ENCODE results near the gene SPEM3.

SPEM3 gene

DNA sequence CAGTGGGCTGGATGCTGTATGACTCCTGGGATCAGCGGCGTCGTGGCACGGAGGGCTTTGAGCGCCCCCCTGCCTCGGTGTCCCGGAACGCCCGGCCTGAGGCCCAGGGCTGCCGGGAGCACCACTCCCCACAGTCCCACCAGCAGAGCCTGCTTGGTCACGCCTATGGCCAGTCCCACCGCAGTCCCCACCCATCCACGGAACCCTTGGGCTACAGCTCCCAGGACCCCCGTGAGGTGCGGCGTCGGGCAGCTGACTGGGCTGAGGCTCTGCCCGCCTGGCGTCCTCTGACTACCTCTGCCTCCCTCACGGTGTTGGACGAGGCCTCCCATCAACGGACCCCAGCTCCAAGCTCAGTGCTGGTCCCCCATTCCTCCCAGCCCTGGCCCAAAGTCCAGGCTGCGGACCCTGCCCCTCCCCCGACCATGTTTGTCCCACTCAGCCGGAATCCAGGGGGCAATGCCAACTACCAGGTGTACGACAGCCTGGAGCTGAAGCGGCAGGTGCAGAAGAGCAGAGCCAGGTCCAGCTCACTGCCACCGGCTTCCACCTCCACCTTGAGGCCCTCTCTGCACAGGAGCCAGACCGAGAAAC, 1.7 kb upstream of the SPEM3 start:
- no peak overlapping the region for H3K4me3 ChIP-seq (ENCODE audit: low read length)
- H3K36me3 ChIP-seq (ENCODE audit: insufficient read depth, low read length) = no peaks in the 10 kb centered on the region
- no peaks in the 10 kb centered on the region for H3K9me3 ChIP-seq (replicated peaks; ENCODE audit: low read length)
- H3K27me3 ChIP-seq (ENCODE audit: control insufficient read depth, insufficient read depth, low read length) = peaks cover 6% of the 10 kb centered on the region
- no peaks in the 10 kb centered on the region for H3K4me1 ChIP-seq (ENCODE audit: control insufficient read depth, insufficient read depth, low read length)
- no peak overlapping the region for H3K9ac ChIP-seq (ENCODE audit: low read depth, low read length)
- H3K4me2 ChIP-seq (ENCODE audit: low read length) = no peak overlapping the region

DNA sequence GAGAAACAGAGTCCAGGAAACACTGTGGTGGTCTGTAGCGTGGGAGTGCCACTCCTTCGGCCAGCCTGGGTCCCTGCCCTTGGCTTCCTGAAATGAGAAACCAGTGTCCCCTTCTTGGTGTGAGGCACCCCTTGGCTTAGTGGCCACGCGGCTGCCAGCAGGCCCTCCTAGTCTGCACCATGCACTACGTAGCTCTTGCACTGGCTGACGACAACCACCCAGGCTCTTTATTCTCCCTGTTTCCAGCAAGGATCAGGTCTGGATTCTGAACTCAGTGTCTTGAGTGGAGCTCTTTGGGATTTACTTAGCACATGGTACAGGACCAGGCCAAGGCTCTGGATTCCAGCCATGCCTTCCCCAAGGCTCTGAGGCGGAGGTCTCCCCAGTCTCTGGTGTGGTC, 1.1 kb upstream of the SPEM3 start:
- H3K4me2 ChIP-seq (ENCODE audit: low read length) = no peak overlapping the region
- H3K27me3 ChIP-seq (ENCODE audit: control insufficient read depth, insufficient read depth, low read length) = peaks cover 6% of the 10 kb centered on the region
- H3K36me3 ChIP-seq (ENCODE audit: insufficient read depth, low read length) = no peaks in the 10 kb centered on the region
- H3K4me3 ChIP-seq (ENCODE audit: low read length) = no peak overlapping the region
- H3K9ac ChIP-seq (ENCODE audit: low read depth, low read length) = no peak overlapping the region
- no peaks in the 10 kb centered on the region for H3K9me3 ChIP-seq (replicated peaks; ENCODE audit: low read length)
- H3K4me1 ChIP-seq (ENCODE audit: control insufficient read depth, insufficient read depth, low read length) = no peaks in the 10 kb centered on the region

DNA sequence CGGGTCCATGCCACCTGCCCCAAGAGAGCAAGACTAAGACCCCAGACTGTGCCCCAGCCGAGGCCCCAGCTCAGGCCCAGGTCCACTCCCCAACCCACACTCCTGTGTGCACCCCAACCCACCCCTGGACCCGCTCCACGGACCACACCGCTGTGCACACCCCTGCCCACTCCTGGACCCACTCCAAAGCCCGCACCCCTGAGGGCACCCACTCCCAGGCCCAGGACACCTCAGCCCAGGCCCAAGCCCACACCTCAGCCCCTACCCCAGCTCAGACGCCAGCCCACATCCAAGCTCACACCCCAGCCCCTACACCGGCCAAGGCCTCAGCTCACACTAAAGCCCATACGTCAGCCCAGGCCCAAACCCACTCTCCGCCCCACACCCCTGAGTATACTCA, 1.1 kb downstream of the SPEM3 start:
- Histone ChIP-seq H3K4me1 (ENCODE audit: control insufficient read depth, insufficient read depth, low read length) (no peaks in the 10 kb centered on the region), H3K36me3 (ENCODE audit: insufficient read depth, low read length) (no peaks in the 10 kb centered on the region), H3K9ac (ENCODE audit: low read depth, low read length) (no peak overlapping the region), H3K9me3 (replicated peaks; ENCODE audit: low read length) (no peaks in the 10 kb centered on the region), H3K4me3 (ENCODE audit: low read length) (no peak overlapping the region), H3K27me3 (ENCODE audit: control insufficient read depth, insufficient read depth, low read length) (peaks cover 6% of the 10 kb centered on the region), H3K4me2 (ENCODE audit: low read length) (no peak overlapping the region)

DNA sequence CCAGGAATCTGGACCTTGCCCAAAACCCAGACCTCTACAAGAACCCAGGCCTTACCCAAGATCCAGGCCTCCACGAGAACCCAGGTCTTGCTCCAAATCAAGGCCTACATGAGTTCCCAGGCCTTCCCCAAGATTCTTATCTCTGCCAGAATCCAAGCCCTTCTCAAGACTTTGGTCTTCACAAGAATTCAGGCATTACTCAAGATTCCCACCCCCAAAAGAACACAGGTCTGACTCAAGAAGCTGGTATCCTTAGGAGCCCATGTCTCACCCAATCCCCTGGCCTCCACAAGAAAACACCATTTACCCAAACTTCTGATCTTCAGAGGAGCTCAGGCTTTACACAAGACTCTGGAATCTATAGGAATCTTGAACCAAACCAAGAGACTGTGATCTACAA, 2.6 kb downstream of the SPEM3 start:
- H3K4me3 ChIP-seq (ENCODE audit: low read length) = no peak overlapping the region

DNA sequence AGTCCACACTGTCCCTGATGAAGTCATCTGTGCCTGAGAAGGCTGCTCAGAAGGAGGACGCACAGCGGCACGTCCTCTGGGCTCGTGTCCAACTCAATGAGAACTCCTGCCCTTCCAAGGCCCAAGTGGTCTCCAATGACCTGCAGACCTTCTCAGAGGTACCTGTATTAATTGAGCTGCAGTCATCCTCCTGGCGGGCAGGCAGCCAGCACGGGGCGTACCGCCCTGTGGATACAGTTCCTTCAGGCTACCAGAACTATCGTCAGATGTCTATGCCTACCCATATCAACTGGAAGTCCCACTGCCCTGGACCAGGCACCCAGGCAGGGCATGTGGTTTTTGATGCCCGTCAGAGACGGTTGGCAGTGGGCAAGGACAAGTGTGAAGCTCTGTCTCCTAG, 3.6 kb downstream of the SPEM3 start:
- Histone ChIP-seq H3K36me3 (ENCODE audit: insufficient read depth, low read length) (no peaks in the 10 kb centered on the region), H3K9me3 (replicated peaks; ENCODE audit: low read length) (no peaks in the 10 kb centered on the region), H3K9ac (ENCODE audit: low read depth, low read length) (no peak overlapping the region), H3K4me3 (ENCODE audit: low read length) (no peak overlapping the region), H3K27me3 (ENCODE audit: control insufficient read depth, insufficient read depth, low read length) (no peaks in the 10 kb centered on the region), H3K4me1 (ENCODE audit: control insufficient read depth, insufficient read depth, low read length) (peaks cover 14% of the 10 kb centered on the region), H3K4me2 (ENCODE audit: low read length) (no peak overlapping the region)

More for the DNA sequence above, 2.6 kb downstream of the SPEM3 start:
- Histone ChIP-seq H3K4me2 (ENCODE audit: low read length) (no peak overlapping the region), H3K27me3 (ENCODE audit: control insufficient read depth, insufficient read depth, low read length) (no peaks in the 10 kb centered on the region), H3K4me1 (ENCODE audit: control insufficient read depth, insufficient read depth, low read length) (peaks cover 7% of the 10 kb centered on the region), H3K9me3 (replicated peaks; ENCODE audit: low read length) (no peaks in the 10 kb centered on the region), H3K9ac (ENCODE audit: low read depth, low read length) (no peak overlapping the region), H3K36me3 (ENCODE audit: insufficient read depth, low read length) (no peaks in the 10 kb centered on the region)

DNA sequence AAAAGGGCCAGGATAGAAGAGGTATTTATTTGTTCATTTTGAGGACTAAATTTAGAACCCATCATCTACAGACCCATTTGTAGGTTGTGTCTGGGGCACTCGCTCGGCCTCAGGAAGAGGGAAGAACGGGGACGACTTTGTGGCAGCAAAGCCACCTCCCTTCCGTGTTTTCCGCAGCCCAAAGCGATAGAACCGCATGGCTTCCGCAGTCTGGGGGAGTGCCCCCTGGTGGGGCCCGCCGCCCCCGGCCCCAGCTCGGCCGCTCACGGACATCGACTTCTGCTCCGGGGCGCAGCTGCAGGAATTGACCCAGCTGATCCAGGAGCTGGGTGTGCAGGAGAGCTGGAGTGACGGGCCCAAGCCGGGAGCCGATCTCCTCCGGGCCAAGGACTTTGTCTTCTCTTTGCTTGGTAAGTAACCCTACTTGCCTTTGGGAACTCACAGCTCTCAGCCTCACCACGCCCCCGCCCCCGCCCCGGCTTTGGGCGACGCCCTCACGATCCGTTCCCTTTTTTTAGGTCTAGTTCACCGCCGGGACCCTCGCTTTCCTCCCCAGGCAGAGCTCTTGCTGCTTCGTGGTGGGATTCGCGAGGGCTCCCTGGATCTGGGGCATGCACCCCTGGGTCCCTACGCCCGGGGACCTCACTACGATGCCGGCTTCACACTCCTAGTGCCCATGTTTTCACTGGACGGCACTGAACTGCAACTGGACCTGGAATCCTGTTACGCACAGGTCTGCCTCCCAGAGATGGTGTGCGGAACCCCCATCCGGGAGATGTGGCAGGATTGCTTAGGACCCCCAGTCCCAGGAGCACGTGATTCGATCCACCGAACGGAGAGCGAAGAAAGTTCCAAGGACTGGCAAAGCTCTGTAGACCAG, 7.3 kb downstream of the SPEM3 start:
- H3K36me3 ChIP-seq (ENCODE audit: insufficient read depth, low read length) = no peaks in the 10 kb centered on the region
- H3K4me1 ChIP-seq (ENCODE audit: control insufficient read depth, insufficient read depth, low read length) = peaks cover 37% of the 10 kb centered on the region

DNA sequence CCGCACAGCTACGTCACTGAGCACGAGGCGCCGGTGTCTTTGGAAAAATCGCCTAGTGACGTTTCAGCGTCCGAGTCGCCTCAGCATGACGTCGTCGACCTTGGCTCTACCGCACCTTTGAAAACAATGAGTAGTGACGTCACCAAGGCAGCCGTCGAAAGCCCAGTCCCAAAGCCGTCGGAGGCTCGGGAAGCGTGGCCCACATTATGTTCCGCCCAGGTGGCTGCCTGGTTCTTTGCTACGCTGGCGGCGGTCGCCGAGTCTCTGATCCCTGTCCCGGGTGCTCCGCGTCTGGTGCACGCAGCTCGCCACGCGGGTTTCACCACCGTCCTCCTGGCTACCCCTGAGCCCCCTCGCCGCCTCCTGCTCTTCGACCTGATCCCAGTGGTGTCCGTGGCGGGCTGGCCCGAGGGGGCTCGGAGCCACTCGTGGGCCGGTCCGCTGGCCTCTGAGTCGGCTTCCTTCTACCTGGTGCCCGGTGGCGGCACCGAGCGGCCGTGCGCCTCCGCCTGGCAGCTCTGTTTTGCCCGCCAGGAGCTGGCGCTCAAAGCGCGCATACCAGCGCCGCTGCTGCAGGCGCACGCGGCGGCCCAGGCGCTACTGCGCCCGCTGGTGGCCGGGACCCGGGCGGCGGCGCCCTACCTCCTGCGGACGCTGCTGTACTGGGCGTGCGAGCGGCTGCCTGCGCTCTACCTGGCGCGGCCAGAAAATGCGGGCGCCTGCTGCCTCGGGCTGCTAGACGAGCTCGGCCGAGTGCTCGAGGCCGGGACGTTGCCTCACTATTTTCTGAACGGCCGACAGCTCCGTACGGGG, 8.1 kb downstream of the SPEM3 start:
- Histone ChIP-seq H3K4me2 (ENCODE audit: low read length) (peak overlapping the region; percentile 90), H3K9ac (ENCODE audit: low read depth, low read length) (no peak overlapping the region), H3K4me3 (ENCODE audit: low read length) (peak overlapping the region; percentile 59), H3K27me3 (ENCODE audit: control insufficient read depth, insufficient read depth, low read length) (peaks cover 9% of the 10 kb centered on the region), H3K4me1 (ENCODE audit: control insufficient read depth, insufficient read depth, low read length) (peaks cover 41% of the 10 kb centered on the region), H3K36me3 (ENCODE audit: insufficient read depth, low read length) (no peaks in the 10 kb centered on the region), H3K9me3 (replicated peaks; ENCODE audit: low read length) (no peaks in the 10 kb centered on the region)

More for the DNA sequence above, 7.3 kb downstream of the SPEM3 start:
- H3K4me2 ChIP-seq (ENCODE audit: low read length) = peak overlapping the region; percentile 90
- H3K9me3 ChIP-seq (replicated peaks; ENCODE audit: low read length) = no peaks in the 10 kb centered on the region
- peaks cover 9% of the 10 kb centered on the region for H3K27me3 ChIP-seq (ENCODE audit: control insufficient read depth, insufficient read depth, low read length)
- no peak overlapping the region for H3K9ac ChIP-seq (ENCODE audit: low read depth, low read length)
- H3K4me3 ChIP-seq (ENCODE audit: low read length) = peak overlapping the region; percentile 61

DNA sequence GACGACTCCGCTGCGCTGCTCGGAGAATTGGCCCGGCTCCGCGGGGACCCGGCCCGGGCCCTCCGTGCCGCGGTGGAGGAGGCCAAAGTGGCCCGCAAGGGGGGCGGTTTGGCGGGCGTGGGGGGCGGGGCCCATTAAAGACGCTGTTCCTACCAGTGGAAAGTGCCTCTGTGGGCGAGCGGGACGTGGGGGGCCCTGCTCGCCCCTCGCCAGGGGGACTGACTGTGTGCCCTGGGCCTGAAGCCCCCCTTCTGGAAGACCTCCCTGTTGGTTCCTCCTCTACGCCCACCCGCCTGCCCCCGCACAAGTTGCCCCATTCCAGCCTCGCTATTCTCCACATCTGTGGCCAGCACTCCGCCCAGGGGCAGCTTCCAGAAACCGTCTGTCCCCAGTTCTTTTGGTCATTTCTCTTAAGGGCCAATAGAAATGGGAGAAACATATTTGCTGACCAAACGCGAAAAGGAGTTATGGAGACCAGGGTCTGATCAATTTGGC, 8.8 kb downstream of the SPEM3 start:
- Histone ChIP-seq H3K27me3 (ENCODE audit: control insufficient read depth, insufficient read depth, low read length) (peaks cover 9% of the 10 kb centered on the region), H3K4me3 (ENCODE audit: low read length) (peak overlapping the region; percentile 59), H3K36me3 (ENCODE audit: insufficient read depth, low read length) (no peaks in the 10 kb centered on the region), H3K4me2 (ENCODE audit: low read length) (peak overlapping the region; percentile 90), H3K9ac (ENCODE audit: low read depth, low read length) (no peak overlapping the region), H3K9me3 (replicated peaks; ENCODE audit: low read length) (no peaks in the 10 kb centered on the region), H3K4me1 (ENCODE audit: control insufficient read depth, insufficient read depth, low read length) (peaks cover 41% of the 10 kb centered on the region)

DNA sequence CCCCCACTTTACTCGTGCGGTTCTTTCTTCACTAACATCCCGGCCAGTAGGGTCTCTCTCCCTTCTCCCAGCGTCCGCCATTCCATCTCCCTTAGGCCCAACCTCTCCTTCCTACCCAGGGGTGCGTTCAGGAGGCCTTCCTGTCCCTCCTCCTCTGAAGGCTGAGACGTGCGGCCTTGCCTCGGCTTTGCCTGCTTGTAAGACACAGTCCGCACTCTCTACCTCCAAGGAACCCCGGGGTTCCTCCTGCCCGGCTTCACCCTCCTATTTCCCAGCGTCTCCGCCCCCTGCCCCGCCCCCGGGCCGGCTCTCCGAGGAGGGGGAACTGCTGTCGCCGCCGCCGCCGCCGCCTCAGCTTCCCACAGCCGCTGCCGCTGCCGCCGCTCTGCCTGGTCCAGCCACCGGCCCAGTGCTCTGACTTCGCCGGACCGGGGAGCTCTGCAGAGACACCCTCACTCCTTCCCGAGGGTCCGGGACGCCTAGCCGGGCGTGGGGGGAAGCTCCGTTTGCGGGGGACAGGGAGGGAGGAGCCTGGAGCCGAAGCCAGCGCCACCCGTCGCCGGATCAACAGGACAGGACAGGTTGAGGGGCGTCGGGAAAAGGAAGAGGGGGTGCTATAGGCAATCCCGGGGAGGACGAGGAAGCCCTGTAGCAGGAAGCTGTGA, 9.4 kb downstream of the SPEM3 start:
- H3K36me3 ChIP-seq (ENCODE audit: insufficient read depth, low read length) = no peaks in the 10 kb centered on the region
- peaks cover 41% of the 10 kb centered on the region for H3K4me1 ChIP-seq (ENCODE audit: control insufficient read depth, insufficient read depth, low read length)
- peak overlapping the region; percentile 29 for H3K4me3 ChIP-seq (ENCODE audit: low read length)
- H3K9me3 ChIP-seq (replicated peaks; ENCODE audit: low read length) = no peaks in the 10 kb centered on the region
- H3K4me2 ChIP-seq (ENCODE audit: low read length) = peak overlapping the region; percentile 90
- H3K9ac ChIP-seq (ENCODE audit: low read depth, low read length) = no peak overlapping the region
- H3K27me3 ChIP-seq (ENCODE audit: control insufficient read depth, insufficient read depth, low read length) = peaks cover 9% of the 10 kb centered on the region

DNA sequence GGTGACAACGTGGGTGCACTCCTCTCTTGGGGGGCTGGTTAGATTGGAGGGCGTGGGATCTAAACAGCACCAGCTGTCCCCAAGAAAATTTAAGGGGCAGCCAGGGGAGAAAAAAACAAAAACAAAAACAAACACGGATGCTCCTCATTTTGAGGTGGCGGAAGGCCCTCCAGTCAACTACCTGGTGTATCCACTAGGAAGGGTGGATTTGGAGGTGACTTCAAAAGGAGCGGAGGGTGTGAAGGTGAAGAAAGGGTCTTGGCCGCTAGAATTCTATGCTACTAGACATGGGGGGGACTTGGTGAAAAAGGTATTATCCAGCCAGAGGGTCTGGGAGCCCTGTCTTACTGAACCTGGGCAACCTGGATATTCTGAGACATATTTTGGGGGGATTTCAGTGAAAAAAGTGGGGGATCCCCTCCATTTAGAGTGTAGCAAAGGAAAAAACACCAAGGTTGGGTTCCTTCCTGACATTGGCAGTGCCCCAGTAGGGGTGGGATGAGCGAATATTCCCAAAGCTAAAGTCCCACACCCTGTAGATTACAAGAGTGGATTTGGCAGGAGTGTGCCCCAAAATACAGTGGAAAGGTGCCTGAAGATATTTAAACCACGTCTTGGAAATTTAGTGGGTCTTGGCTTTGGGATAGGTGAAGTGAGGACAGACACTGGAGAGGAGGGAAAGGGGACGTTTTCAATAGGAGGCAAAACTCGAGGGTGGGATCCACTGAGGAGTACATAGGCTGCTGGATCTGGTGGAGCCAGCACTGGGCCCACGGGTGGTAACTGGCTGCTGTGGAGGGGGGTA, 10.2 kb downstream of the SPEM3 start:
- Histone ChIP-seq H3K4me1 (ENCODE audit: control insufficient read depth, insufficient read depth, low read length) (peaks cover 45% of the 10 kb centered on the region), H3K27me3 (ENCODE audit: control insufficient read depth, insufficient read depth, low read length) (peaks cover 9% of the 10 kb centered on the region), H3K9me3 (replicated peaks; ENCODE audit: low read length) (no peaks in the 10 kb centered on the region), H3K36me3 (ENCODE audit: insufficient read depth, low read length) (no peaks in the 10 kb centered on the region), H3K4me2 (ENCODE audit: low read length) (peak overlapping the region; percentile 90), H3K9ac (ENCODE audit: low read depth, low read length) (no peak overlapping the region), H3K4me3 (ENCODE audit: low read length) (peak overlapping the region; percentile 29)
